DOHH2 (cell line): ENCODE results near the gene PPP1R11.

ENCODE experiments used
- H3F3A ChIP-seq: fragments of 200-600 bp; sonication (generic), shearing (Covaris generic); 2 replicates; pipeline ENCODE4 v1.6.0; 2016; ENCODE audit warnings: antibody characterized with exemption, mild to moderate bottlenecking; ENCODE audit not compliant: control insufficient read depth, insufficient read depth
- H3K27ac ChIP-seq: fragments of 200-600 bp; sonication (generic); 2 replicates; pipeline ENCODE4 v1.5.1; 2014; ENCODE audit warnings: low read depth, mild to moderate bottlenecking, low read length, moderate library complexity
- H3K27me3 ChIP-seq: fragments of 200-600 bp; sonication (generic); 2 replicates; pipeline ENCODE4 v1.6.1; 2014; ENCODE audit warnings: mild to moderate bottlenecking, low read length, mixed read lengths; ENCODE audit not compliant: control insufficient read depth
- H3K36me3 ChIP-seq: fragments of 200-600 bp; sonication (generic); 2 replicates; pipeline ENCODE4 v1.6.1; 2014; ENCODE audit warnings: mild to moderate bottlenecking, low read length, moderate library complexity, mixed read lengths; ENCODE audit not compliant: control insufficient read depth
- H3K4me1 ChIP-seq: fragments of 200-600 bp; sonication (generic); 2 replicates; pipeline ENCODE4 v1.6.1; 2014; ENCODE audit warnings: mild to moderate bottlenecking, low read length, mixed read lengths; ENCODE audit not compliant: control insufficient read depth
- H3K4me2 ChIP-seq: fragments of 200-600 bp; sonication (generic); 2 replicates; pipeline ENCODE4 v1.6.0; 2014; ENCODE audit warnings: mild to moderate bottlenecking, low read length, moderate library complexity
- H3K4me3 ChIP-seq: fragments of 200-600 bp; sonication (generic); 2 replicates; pipeline ENCODE4 v1.5.1; 2014; ENCODE audit warnings: mild to moderate bottlenecking, low read length, mixed read lengths
- H3K79me2 ChIP-seq: fragments of 200-600 bp; sonication (generic); 2 replicates; pipeline ENCODE4 v1.6.1; 2014; ENCODE audit warnings: mild to moderate bottlenecking, low read length, mixed read lengths; ENCODE audit not compliant: control insufficient read depth
- H3K9me2 ChIP-seq: fragments of 200-600 bp; sonication (generic); replicated peaks from 2 replicates; pipeline ENCODE4 v1.6.1; 2014; ENCODE audit warnings: mild to moderate bottlenecking, low read length, mixed read lengths; ENCODE audit not compliant: control insufficient read depth
- H3K9me3 ChIP-seq: fragments of 200-600 bp; sonication (generic); 2 replicates; pipeline ENCODE4 v1.6.1; 2014; ENCODE audit warnings: antibody characterized with exemption, low read length, mixed read lengths; ENCODE audit not compliant: control insufficient read depth, insufficient read depth
- H4K20me1 ChIP-seq: fragments of 200-600 bp; sonication (generic); 2 replicates; pipeline ENCODE4 v1.6.0; 2014; ENCODE audit warnings: low read depth, mild to moderate bottlenecking, antibody characterized with exemption, low read length, moderate library complexity; ENCODE audit not compliant: control insufficient read depth, insufficient read depth
- EZH2phosphoT487 ChIP-seq: fragments of 200-600 bp; sonication (generic); IDR thresholded peaks from 2 replicates; pipeline ENCODE4 v1.6.1; 2017; ENCODE audit warnings: borderline replicate concordance, mild to moderate bottlenecking, antibody characterized with exemption, low read length, moderate library complexity, mixed read lengths
- TF ChIP-seq, protein P1 (sequence below): fragments of 200-600 bp; sonication (generic); IDR thresholded peaks from one replicate; pipeline ENCODE4 v1.5.1; 2014; ENCODE audit warnings: antibody characterized with exemption, mild to moderate bottlenecking, low read depth, low read length; ENCODE audit not compliant: poor library complexity, severe bottlenecking

The PPP1R11 gene

DNA sequence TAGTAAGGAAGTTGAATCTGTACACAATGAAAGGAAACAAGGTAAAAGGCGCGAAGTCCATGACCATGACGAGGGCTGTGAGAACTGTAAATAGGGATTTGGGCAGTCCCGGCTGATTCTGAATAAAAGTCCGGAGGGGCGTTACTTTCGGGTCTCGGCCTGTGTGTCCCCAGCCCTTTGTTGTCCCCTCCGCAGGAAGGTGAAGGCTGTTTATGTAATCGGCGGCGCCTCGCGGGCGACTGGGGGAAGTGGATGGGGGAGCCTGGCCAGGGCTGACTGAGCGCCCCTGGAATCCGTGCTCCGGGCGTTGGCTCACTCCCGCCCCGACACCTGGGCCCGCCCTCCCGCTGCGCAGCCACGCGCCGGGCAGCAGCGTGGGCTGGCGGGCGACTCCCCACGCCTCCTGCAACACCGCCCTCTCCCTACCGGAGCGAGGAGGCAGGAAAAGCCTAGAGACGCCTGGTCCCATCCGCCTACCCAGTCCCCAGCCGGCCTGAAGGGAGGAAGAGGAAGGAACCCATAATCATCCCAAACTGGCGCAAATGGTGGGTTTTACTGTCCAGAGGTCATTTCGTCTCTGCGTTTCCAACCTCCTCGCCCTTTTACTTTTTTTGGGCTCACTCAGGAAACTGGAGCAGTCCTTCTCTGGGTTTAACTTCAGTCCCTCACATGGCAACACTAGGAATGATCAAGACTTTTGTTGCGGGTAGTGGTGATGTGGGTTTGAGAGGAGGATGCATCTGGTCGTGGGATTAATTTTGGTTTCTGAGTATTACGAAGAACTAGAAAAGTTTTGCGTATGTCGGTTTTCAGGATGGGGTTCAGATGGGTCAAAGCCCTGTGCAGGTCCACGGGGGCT is 33.8 kb downstream of the PPP1R11 start:
- peaks cover 68% of the 10 kb centered on the region for H3K27me3 ChIP-seq
- no peak overlapping the region for H3K27ac ChIP-seq
- H3K9me3 ChIP-seq = no peaks in the 10 kb centered on the region
- peaks cover 4% of the 10 kb centered on the region; the same call in 1 of the 2 replicates for H3F3A ChIP-seq
- no peaks in the 10 kb centered on the region for H3K9me2 ChIP-seq
- H4K20me1 ChIP-seq = no peaks in the 10 kb centered on the region
- peak overlapping the region; percentile 57 for H3K4me3 ChIP-seq
- no peaks in the 10 kb centered on the region for H3K79me2 ChIP-seq
- peak; percentile 34 for TF ChIP-seq EZH2phosphoT487
- TF ChIP-seq, protein P1, sequence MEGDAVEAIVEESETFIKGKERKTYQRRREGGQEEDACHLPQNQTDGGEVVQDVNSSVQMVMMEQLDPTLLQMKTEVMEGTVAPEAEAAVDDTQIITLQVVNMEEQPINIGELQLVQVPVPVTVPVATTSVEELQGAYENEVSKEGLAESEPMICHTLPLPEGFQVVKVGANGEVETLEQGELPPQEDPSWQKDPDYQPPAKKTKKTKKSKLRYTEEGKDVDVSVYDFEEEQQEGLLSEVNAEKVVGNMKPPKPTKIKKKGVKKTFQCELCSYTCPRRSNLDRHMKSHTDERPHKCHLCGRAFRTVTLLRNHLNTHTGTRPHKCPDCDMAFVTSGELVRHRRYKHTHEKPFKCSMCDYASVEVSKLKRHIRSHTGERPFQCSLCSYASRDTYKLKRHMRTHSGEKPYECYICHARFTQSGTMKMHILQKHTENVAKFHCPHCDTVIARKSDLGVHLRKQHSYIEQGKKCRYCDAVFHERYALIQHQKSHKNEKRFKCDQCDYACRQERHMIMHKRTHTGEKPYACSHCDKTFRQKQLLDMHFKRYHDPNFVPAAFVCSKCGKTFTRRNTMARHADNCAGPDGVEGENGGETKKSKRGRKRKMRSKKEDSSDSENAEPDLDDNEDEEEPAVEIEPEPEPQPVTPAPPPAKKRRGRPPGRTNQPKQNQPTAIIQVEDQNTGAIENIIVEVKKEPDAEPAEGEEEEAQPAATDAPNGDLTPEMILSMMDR = no peak
- H3K4me2 ChIP-seq = peak overlapping the region; percentile 75
- H3K4me1 ChIP-seq = peaks cover 31% of the 10 kb centered on the region
- H3K36me3 ChIP-seq = no peaks in the 10 kb centered on the region

DNA sequence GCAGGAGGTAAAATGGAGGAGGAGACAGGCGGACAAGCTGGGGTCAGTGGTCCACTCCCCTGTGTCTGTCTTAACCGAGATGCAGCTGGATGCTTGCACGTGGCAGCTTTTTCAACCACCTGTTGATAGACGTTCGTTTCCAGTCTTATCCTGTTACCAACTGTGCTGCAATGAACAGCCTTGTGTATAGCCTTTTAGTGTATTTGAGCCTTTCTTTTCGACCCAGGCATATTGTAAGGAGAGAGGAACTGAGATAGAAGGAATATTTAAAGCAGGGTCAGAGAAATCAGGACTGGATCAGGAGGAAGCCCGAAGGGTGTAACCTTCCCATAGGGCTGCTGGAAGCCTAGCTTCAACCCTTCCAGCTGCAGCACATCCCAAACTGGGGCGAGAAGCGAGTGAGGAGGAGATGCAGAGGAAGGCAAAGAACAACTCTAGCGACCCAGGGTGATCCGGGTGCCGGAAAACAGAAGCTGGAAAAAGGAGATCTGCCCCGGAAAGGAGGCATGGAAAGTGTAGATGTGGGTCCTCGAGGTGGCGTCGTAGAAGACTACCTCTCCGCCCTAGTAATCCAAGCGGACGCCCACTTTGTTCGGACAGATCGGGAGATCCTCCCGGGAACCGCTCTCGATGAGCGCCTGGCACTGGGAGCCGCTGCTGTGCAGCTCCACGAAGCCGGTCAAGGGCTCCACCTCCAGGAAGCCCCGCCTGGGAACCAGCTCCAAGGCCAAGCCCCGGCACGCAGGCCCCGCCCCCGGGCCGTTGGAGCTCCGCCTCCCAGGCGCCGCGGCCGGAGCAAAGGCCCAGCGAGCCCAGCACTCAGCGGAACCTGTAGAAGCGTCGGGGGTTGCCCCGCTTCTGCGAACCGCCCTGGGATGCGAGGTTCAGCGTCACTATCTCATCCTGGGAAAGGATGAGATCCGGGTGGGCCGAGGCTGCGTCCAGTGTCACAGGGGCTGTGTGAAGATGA is 34.7 kb downstream of the PPP1R11 start:
- Histone ChIP-seq H3K4me2 (peak overlapping the region; percentile 75), H3K79me2 (no peaks in the 10 kb centered on the region), H3K4me1 (peaks cover 31% of the 10 kb centered on the region), H3K27me3 (peaks cover 67% of the 10 kb centered on the region), H3K9me3 (no peaks in the 10 kb centered on the region), H3K27ac (no peak overlapping the region), H3K9me2 (no peaks in the 10 kb centered on the region), H4K20me1 (no peaks in the 10 kb centered on the region), H3K36me3 (no peaks in the 10 kb centered on the region), H3K4me3 (peak overlapping the region; percentile 57), H3F3A (peaks cover 4% of the 10 kb centered on the region; the same call in 1 of the 2 replicates)
- no peak for TF ChIP-seq EZH2phosphoT487
- TF ChIP-seq, protein P1 = no peak

DNA sequence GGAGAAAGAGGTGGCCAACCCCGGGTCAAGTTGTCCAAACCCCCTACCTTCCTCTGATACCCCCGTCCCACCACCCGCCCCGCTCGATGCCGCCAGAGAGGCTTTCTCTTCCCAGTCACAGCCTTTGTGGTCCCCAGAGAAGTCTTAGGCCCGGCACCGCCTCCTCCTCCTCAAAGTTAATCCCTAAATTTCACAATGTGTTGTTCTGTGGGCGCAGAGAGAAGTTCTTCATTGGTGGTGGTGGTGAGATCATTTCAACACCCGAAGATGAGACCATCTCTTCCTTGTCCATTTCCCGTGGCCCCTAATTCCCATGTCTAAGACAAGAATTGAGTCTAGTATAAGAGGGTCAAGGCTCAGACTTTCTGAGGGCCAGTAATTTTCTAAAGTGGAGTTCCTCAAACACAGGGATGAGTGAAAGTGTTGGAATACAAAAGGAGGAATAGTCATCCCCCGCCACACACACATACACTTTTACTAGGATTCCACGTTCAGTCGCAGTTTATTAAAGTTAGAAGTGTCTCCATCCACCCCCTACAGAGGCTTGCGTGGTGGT is 35.5 kb downstream of the PPP1R11 start:
- peak overlapping the region; percentile 57 for H3K4me3 ChIP-seq
- peaks cover 31% of the 10 kb centered on the region for H3K4me1 ChIP-seq
- H3K36me3 ChIP-seq = no peaks in the 10 kb centered on the region
- TF ChIP-seq, protein P1 = no peak
- H3K9me2 ChIP-seq = no peaks in the 10 kb centered on the region
- no peaks in the 10 kb centered on the region for H3K79me2 ChIP-seq
- peaks cover 4% of the 10 kb centered on the region; the same call in 1 of the 2 replicates for H3F3A ChIP-seq
- H4K20me1 ChIP-seq = no peaks in the 10 kb centered on the region
- H3K27me3 ChIP-seq = peaks cover 61% of the 10 kb centered on the region
- peak overlapping the region; percentile 75 for H3K4me2 ChIP-seq
- H3K27ac ChIP-seq = no peak overlapping the region
- H3K9me3 ChIP-seq = no peaks in the 10 kb centered on the region
